ENCODE measurements around the gene MRPS12.
"Not testable (repeated sequence)": the region's sequence is repeated elsewhere in the genome, so short reads cannot be mapped to it uniquely, and the experiment has no call there.

Gene MRPS12

DNA sequence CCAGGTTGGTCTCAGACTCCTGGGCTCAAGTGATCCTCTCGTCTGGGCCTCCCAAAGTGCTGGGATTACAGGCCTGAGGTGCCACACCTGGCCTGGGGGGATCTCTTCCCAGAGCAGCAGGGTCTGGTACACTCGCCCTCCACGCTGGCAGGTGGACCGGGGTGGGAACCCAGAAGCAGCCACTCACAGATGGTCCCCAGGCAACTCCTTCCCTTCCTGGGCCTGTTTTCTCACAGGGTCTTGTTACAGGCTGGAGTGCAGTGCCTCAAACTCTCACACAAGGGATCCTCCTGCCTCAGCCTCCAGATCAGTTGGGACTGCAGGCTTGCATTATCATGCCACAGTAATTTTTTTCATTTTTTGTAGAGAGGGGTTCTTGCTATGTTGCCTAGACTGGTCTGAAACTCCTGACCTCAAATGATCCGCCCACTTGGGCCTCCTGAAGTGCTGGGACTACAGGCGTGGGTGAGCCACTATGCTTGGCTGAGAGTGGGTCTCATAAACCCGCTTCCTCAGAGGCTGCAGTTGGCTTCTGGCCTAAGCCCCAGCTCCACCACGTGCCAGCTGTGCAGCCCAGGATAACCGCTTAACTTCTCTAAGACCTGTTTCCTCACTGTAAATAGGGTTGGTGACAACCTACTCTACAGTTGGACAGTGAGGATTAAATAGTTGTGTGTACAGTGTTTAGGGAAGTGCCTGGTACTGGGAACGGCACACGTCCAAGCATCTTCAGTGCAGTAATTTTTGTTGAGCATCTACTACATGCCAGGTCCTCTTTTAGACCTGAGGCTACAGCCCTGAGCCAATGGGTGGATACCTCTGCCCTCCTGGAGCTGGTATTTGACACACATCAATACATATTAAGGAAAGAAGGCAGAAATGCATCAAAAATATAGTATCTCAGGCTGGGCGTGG is 17.9 kb upstream of the MRPS12 start:
- DNase-seq, result no peak

- DNase-seq, result no peak
These were observed 16.8 kb upstream of the MRPS12 start for GRCh38 chr19:38913958-38914357.

DNA sequence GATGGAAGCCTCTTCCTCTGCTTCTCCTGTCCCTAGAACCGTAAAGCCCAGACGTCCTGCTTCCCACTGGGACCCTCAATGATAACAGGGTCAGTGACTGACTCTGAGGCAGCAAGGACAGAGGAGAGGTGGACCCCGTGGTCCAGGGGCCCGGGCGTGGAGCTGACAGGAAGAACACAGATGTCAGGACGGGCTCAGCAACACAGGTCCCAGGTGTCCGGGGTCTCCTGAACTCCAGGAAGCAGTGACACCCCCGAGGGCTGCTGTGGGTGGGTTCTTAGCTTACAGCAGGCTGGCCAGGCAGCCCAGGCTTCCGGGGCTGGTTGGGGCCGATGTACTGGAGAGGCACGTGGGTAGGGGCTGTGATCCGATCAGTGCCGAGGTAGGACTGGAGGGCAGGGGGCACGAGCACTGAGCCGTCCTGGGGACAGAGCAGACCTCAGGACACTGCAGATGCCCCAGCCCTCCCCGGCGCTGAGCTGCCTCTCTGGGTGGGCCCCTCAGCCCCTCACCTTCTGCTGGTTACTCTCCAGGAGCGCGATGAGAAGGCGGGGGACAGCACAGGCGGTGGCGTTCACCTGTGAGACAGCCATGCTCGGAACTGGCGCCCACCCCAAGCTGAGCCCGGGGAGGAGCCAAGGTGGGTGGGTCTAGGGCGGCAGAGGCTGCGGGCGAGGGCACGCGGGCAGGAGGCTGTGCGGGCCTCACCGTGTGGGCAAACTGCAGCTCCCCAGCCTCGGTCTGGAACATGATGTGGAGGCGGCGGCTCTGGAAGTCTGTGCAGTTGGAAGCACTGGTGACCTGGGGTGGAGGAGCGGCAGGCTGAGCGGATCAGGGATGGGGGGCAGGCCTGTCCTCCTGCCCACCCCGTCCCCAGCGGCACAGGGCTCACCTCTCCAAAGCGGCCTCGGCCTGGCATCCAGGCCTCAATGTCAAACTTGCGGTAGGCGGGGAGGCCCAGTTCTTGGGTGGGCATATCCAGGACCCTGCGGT is 15.1 kb upstream of the MRPS12 start:
- DNase-seq, result no peak

DNA sequence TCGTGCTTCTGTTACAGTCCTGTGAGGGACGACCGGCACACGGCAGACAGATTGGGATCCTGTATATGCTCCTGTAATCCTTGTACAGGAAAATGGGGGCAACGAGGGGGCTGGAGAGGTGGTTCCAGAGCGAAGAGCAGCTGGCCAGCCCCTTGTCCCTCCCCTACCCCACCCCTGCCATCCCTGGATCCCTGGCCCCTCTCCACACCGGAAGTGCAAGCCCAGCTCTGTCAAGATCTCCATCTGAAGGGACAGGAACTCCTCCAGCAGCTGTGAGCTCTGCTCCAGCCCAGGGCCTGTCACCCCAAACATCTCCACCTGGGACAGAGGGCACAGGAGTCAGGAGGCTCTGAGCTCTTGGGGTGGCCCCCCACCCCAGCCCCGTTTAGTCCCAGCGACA is 13.2 kb upstream of the MRPS12 start:
- no peak for DNase-seq

DNA sequence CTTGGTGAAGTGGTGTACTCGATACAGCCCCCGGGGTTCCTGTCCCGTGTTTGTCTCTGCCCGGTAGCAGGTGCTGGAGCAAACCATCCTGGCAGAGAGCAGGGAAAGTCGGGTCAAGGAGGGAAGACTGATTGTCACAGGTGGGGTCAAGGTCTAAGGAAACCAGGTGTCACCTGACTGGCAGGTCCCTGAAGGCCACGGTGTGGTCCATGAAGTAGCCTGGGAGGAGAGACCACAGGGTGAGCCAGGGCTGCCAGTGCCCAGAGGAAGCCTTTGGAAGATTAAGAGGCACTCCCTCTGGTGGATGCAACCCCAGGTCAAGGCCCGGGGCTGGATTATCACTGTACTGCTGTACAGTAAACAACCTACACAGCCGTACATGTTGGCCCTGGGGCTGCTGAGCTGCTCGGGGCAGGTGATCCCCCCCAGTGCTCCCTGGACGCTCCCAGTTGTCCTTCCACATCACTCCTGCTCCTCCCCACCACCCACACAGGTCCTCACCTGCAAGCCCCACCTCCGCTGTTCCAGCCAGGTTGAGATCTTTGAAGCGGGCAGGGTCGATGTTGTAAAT is 12.7 kb upstream of the MRPS12 start:
- DNase-seq, result no peak

DNA sequence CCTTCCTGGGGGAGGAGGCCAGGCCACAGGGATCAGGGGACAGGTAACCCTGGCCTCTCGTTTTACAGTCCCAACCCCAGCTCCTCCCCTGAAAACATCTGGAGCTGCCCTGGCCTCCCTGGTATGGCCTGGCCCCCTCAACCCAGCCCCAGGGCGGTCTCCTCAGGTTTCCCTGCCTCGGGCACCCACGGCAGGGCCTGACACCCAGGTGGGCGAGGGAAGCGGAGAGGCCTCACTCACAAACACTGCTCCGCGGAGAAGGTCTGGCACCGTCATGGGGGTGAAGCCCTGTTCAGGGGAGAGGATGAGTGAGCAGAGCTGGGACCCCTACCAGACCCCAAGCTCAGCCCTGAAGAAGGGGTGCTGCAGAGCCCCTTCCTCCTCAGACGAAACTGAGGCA is 12.2 kb upstream of the MRPS12 start:
- no peak for DNase-seq

- DNase-seq, result no peak
These were observed 10.7 kb upstream of the MRPS12 start for GRCh38 chr19:38919837-38920601.

DNA sequence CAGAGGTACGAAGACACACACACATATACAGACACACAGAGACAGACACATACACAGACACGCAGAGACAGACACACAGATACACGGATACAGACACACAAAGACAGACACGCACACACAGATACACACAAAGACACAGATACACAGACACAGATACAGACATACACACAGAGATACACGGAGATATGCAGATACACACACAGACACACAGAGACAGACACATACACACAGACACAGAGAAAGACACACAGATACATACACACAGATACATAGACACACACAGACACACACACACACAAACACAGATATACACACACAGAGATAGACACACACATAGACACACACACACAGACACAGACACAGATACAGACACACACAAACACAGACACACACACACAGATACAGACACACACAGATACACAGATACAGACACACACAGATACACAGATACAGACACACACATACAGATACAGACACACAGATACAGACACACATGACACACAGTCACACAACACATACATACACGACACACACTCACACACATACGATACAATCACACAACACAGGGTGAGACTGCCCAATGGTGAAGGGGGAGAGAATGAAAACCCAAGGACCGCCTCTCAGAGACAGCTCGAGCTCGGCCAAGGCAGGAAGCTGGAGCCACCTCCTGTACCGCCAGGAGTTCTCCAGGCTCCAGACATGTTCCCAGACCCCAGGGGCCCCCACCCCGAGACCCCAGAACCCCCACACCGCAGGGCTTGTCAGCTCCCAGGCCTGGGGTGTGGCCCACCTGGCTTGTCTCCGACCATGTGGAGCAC is 9.9 kb upstream of the MRPS12 start:
- DNase-seq, result no peak

GRCh38 chr19:38921420-38922274 is 9.1 kb upstream of the MRPS12 start:
- DNase-seq, result no peak

DNA sequence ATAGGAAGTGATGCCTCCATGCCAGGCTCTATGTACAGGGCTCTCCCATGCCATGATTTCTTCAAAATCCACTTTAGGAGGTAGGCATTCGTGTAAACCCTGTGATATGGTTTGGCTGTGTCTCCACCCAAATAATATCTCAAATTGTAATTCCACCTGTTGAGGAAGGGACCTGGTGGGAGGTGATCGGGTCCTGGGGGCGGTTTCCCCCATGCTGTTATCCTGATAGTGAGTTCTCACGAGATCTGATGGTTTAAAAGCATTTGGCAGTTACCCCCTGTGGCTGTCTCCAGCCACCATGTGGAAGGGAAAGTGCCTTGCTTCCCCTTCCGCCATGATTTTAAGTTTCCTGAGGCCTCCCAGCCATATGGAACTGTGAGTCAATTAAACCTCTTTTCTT is 8.3 kb upstream of the MRPS12 start:
- no peak for DNase-seq

- DNase-seq, result no peak
These were observed 6.4 kb upstream of the MRPS12 start for GRCh38 chr19:38924388-38924787.

GRCh38 chr19:38928391-38929001 is 2.2 kb upstream of the MRPS12 start:
- no peak for DNase-seq

DNA sequence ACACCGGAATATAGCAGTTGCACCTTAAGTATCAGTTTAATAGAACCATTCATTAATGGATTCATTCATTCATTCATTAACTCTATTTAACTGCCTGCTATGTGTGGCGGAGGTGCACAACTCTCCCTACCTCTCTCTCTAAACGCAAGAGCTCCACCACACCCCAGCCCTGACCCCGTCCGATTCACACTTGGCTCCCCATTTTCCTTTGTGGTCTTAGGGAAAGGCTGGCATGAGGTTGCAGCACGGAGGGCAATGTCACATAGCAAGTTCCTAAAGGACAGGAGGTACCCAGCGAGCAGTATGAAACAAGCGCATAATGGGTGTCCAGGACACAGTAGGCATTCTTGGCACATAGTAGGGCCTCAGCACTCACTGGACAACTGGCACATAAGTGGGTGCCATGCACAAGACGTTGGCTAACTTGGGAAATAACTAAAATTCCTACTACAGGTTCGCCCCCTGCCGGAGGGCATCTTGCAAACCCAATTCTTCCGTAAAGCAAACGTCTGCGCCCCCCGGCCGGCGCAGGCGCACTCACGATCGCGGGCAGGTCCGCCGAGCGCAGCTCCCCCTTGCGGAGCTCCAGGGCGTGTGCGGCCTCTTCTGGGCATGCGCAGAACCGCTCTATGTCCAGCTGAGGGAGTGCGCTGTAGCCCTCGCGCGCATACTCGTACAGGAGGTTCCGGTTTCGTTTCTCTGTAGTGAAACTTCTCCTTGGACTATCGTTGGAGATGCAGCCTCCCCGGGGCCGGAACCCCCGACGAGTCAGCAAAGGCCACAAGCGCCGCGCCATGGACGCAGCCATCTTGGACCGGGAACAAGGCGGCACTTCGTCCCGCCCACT is 592 bp upstream of the MRPS12 start, which contains the start of gene SARS2:
TSS of gene SARS2 (minus strand) at position 835 of the 847 bp plus-strand sequence. CDS start at position 808, 27 bp downstream.
- peak; percentile 94 for DNase-seq

DNA sequence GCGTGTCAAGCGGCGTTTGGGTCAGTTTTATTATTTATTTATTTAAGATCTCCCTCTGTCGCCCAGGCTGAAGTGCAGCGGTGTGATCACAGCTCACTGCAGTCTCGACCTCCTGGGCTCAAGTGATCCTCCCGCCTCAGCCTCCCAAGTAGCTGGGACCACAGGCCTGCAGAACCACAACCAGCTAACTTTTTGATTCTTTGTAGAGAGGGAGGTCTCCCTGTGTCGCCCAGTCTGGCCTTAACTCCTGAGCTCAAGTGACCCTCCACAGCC is 713 bp downstream of the MRPS12 start:
- DNase-seq, result no peak

DNA sequence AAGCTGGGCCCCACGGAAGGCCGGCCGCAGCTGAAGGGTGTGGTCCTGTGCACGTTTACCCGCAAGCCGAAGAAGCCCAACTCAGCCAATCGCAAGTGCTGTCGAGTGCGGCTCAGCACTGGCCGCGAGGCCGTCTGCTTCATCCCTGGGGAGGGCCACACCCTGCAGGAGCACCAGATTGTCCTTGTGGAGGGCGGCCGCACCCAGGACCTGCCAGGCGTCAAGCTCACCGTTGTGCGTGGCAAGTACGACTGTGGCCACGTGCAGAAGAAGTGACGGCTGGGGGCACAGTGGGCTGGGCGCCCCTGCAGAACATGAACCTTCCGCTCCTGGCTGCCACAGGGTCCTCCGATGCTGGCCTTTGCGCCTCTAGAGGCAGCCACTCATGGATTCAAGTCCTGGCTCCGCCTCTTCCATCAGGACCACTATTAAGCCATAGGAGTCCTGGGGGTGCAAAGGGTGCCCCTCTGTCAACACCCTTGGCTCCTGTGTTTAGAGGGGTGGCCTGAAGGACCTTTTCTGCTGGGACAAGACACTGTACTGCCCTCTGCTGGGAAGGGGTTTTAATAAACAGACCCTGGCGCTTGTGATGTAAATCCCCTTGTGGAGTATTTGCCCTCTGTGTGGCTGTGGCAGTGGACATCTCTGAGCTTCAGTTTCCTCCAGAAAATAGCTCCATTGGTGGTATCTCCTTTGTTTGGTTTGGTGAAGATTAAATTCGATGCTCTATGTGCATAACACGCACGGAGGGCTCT is 1.9 kb downstream of the MRPS12 start:
- DNase-seq, result peak; percentile 6 to 12

DNA sequence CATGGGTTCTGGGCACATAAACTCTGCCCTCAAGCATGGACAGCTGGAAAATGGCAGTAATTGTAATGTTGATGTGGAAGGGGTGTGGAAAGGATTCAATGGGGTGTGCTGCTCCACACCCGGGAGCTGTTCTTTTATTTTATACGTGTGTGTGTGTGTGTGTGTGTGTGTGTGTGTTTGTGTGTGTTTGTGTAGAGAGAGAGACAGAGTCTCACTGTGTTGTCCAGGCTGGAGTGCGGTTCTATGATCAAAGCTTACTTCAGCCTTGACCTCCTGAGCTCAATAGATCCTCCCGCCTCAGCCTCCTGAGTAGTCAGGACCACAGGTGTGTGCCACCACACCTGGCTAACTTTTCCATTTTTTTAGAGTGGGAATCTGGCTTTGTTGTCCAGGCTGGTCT is 2.8 kb downstream of the MRPS12 start:
- no peak for DNase-seq

- no peak for DNase-seq
These were observed 9.2 kb downstream of the MRPS12 start for GRCh38 chr19:38939957-38940356.

GRCh38 chr19:38941466-38941865 is 10.7 kb downstream of the MRPS12 start:
- not testable (repeated sequence) for DNase-seq

- no peak for DNase-seq
These were observed 11.2 kb downstream of the MRPS12 start for GRCh38 chr19:38941979-38942378.
